NCI-H2081 treated with DMSO at 0.1 percent for 48 hours (cell line): Measurements from ENCODE around the gene MBP.

ENCODE experiments used
- DNase-seq: peaks from one replicate; lab custom pipeline; 2025; lab: John Stamatoyannopoulos, UW

Gene MBP

GRCh38 chr18:77065221-77065981 lies 67.2 kb downstream of the MBP start:
- no peak for DNase-seq

GRCh38 chr18:77063260-77063659 lies 69.3 kb downstream of the MBP start:
- no peak for DNase-seq

GRCh38 chr18:77062518-77063003 lies 70.0 kb downstream of the MBP start:
- DNase-seq: no peak

- DNase-seq: no peak
Measured at GRCh38 chr18:77061946-77062517, 70.6 kb downstream of the MBP start.

GRCh38 chr18:77061281-77061945 lies 71.2 kb downstream of the MBP start:
- no peak for DNase-seq

GRCh38 chr18:77060151-77060550 lies 72.4 kb downstream of the MBP start:
- no peak for DNase-seq

GRCh38 chr18:77059294-77059916 lies 73.2 kb downstream of the MBP start:
- no peak for DNase-seq

- no peak for DNase-seq
Measured at GRCh38 chr18:77058290-77058835, 74.2 kb downstream of the MBP start.

GRCh38 chr18:77057006-77057395 lies 75.6 kb downstream of the MBP start:
- no peak for DNase-seq

GRCh38 chr18:77056344-77057005 lies 76.1 kb downstream of the MBP start:
- DNase-seq: no peak

GRCh38 chr18:77055429-77056300 lies 76.9 kb downstream of the MBP start:
- no peak for DNase-seq

GRCh38 chr18:77054606-77055428 lies 77.8 kb downstream of the MBP start:
- no peak for DNase-seq

GRCh38 chr18:77054288-77054605 lies 78.3 kb downstream of the MBP start:
- no peak for DNase-seq

- no peak for DNase-seq
Measured at GRCh38 chr18:77053616-77054287, 78.8 kb downstream of the MBP start.

- no peak for DNase-seq
Measured at GRCh38 chr18:77052983-77053309, 79.6 kb downstream of the MBP start.

- DNase-seq: no peak
Measured at GRCh38 chr18:77052297-77052982, 80.1 kb downstream of the MBP start.

- DNase-seq: no peak
Measured at GRCh38 chr18:77051581-77052296, 80.8 kb downstream of the MBP start.

- DNase-seq: no peak
Measured at GRCh38 chr18:77049938-77050337, 82.6 kb downstream of the MBP start.
